Measurements from ENCODE around the gene ANAPC10. TPM values are rescaled to one million over a fixed set of nuclear protein-coding genes. Genes with fewer than 3 reads are reported as not detected.

The ANAPC10 gene
- total RNA-seq, 1 donor from 2014 or later = 20.8 TPM

DNA sequence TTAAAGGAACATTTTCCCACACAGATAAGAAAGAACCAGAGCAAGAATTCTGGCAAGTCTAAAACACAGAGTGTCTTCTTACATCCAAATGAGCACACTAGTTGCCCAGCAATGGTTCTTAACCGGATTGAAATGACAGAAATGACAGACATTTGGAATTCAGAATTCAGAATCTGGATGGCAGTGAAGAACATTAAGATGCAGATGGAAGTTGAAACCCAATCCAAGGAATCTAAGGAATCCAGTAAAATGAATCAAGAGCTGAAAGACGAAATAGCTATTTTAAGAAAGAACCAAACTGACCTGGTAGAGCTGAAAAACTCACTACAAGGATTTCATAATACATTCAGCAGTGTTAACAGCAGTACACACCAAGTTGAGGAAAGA lies 21.5 kb downstream of the ANAPC10 start:
- no peak for DNase-seq (ENCODE audit: low spot score)
- intact Hi-C loops (cut with DNase I) = no loop called here

DNA sequence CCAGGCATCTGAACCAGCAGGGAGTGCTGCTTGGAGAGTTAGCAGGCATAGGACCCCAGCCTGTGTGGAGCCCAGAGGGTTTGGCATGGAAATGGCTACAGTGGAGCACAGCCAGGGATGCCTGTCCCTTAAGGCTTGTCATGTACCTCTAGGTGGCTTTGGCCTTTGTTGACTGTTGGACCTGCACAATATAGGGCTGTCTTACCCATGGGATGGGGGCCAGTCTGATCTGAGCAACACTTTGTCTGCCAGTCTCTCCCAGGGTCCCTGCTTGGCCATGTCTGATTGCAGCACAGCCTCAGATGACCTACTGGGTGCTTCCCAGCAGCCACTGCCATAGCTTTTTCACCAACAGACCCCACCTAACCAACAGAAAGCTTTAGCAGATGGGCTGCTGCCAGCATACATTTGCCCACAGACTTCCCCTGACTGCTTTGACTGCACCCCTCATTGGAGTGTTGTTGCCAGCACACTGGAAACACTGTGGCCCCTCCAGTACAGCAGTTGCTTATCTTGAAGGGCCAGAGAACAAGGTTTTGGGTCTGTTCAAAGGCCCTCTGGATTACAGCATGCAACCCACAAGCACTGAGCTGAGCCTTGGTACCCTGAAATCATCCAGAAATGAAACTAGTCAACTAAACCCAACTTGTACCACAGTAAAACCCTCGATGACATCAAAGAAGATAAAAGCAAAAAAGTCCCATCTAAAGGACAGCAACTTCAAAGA lies 22.1 kb downstream of the ANAPC10 start:
- DNase-seq (ENCODE audit: low spot score) = no peak

DNA sequence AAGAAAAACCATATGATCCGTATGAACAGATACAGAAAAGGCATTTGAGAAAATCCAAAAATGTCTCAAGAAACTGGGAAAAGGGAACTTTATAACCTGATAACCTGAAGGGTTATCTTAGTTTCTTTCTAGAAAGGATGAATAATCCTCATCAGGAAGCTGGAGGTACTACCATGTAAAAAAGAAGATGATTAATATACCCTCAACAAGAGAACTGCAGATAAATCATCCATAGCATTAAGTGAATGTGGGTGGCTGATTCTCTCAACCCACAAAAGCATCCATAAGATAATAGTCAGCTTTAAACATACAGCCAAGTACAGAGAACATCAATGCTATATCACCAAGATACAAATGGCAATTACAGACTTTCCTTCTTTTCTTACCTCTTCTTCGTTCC lies 26.4 kb downstream of the ANAPC10 start:
- no peak for DNase-seq (ENCODE audit: low spot score)
- intact Hi-C loops (cut with DNase I) = no loop called here

More for the DNA sequence above, 22.1 kb downstream of the ANAPC10 start:
- intact Hi-C loops (cut with DNase I) = no loop called here

DNA sequence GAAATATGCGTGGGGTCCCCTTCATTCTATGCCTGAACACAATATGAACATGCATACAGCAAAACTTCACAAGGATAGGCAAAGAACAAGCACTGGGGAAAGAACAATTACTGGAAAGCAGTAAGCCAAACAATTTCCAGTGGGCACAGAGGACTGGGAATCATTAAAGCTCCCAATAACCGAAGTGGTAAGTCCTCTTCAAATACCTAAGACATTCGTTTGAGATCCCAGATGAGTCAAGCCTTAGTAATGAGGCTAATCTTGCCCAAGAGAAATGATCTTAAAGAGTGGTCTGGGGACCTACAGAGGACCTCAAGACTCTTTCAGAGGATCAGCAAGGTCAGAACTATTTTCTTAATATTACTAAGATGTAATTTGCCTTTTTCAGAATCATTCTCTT lies 28.6 kb downstream of the ANAPC10 start:
- no peak for DNase-seq (ENCODE audit: low spot score)
- intact Hi-C loops (cut with DNase I) = no loop called here

DNA sequence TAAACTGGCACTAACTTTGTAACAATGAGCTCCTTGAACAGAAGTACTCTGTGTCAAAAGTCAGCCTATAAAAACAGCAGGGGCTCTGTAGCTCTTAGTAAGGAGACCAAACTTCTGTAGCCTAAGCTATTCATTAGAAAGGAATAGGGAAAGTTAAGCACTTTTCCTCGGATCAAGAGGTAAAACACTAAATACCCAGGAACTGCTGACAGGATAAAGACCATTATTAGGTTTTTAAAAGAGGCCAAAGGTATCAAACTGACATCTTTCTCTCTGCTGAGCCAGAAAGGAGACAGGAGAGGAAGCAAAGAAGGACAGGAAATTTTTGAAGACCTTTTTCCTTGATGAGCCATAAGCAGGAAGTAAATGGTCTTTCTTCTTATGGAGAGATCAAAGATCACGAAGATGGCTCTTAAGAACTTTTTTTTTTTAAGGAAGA lies 31.9 kb downstream of the ANAPC10 start:
- DNase-seq (ENCODE audit: low spot score) = no peak
- intact Hi-C loops (cut with DNase I) = no loop called here

DNA sequence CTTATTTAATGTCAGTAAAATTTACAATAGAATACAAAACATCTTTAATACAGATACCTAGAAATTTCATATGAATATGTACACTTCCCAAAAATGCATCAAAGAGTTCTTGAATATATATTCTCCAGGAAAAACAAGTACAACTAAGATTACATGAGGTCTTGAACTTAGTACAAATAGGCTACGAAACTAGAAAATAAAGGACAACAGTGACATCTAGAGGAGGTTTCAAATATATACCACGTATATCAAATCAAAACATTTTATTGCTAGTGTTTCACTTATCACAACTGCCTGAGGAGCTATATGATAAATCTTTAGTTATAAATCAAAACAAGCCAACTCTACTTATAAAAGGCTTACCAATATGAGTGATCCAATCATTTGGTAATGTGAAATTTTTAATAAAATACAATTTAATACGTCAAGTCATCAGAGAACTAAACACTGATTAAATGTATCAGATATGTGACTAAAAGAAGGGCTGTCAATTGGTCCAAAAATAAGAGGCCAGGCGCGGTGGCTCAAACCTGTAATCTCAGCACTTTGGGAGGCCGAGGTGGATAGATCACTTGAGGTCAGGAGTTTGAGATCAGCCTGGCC lies 36.6 kb downstream of the ANAPC10 start:
- intact Hi-C loops (cut with DNase I) = no loop called here
- no peak for DNase-seq (ENCODE audit: low spot score)

DNA sequence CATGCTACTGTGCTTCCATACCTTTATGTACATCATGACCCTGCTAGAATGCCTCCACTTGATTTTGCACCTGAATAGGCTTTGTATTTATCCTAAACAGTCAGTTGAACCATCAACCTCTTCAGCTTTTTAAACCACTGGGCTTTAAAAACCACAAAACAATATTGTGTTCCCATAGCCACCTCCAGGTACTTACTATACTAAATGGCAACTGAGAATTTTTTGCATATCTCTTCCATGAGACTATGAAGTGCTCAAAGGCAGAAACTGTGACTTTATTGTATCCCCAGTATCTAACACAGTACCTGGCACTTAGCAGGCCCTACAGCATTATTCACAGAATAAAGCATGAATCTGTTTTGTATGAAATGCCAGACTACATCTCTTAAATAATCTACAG lies 39.7 kb downstream of the ANAPC10 start:
- DNase-seq (ENCODE audit: low spot score) = no peak
- intact Hi-C loops (cut with DNase I) = no loop called here

DNA sequence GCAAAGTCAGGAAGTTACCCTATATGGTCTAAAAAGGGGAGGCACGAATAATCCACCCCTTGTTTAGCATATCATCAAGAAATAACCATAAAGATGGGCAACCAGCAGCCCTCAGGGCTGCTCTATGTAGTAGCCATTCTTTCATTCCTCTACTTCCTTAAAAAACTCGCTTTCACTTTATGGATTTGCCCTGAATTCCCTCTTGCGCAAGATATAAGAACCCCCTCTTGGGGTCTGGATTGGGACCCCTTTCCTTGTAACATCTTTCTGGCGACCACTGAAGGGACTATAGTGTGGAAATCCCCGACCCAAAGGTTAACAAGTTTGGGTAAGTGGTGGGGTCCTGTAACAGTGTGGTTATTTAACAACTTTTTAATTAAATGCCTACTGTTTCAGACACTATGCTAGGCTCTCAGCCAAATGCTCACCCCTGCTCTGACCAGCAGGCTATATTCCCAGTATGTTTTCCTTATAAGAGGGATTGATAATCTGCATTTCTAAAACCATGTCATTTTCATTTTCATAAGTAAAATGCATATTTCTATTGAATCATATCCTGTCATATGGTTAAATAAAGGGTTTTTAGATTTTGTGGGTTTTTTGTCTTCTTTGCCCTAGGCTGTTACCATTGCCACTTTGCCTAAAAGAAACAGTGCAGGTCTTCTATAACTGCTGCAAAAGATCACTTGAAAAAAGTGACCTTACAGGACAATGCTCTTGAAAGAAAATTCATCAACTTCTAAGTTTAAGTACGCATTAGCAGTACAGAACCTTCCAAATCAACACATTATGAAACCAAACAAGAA lies 41.5 kb downstream of the ANAPC10 start:
- intact Hi-C loops (cut with DNase I) = no loop called here
- no peak for DNase-seq (ENCODE audit: low spot score)

DNA sequence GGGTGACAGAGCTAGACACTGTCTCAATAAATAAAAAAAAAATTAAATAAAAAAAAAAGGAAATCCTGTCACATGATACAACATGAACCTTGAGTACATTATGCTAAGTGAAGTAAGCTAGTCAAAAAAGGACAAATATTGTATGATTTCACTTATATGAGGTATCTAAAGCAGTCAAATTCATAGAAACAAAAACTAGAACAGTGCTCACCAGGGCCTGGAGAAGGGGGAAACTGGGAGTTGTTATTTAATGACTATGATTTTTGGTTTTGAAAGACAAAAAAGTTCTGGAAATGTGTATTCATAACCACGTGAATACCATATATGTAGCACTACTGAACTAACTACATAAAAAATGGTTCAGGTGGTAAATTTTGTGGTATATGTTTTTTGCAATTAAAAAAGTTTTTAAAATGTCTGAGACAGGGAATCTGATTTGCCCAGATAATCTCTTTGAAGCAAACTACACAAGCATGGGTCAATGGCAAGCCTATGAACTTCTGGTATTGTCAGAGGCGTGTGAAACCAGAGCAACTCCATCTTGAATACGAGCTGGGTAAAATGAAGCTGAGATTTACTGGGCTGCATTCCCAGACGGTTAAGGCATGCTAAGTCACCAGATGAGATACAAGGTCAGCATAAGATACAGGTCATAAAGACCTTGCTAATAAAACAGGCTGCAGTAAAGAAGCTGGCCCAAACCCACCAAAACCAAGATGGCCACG lies 42.3 kb downstream of the ANAPC10 start:
- intact Hi-C loops (cut with DNase I) = no loop called here
- DNase-seq (ENCODE audit: low spot score) = no peak

DNA sequence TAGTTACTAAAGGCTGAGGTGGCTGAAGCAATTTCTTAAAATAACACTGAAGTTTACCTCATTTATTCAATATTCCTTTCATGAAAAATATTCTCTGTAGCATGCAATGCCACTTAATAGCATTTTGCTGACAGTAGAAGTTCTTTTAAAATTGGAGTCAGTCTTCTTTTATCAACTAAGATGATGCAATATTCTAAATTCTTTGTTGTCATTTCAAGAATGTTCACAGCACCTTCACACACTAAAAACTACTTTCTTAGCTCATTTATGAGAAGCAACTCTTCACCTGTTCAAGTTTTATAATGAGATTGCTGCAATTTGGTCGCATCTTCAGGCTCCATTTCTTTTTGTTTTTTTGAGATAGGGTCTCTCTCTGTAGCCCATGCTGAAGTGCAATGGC lies 48.8 kb downstream of the ANAPC10 start:
- intact Hi-C loops (cut with DNase I) = no loop called here
- no peak for DNase-seq (ENCODE audit: low spot score)

DNA sequence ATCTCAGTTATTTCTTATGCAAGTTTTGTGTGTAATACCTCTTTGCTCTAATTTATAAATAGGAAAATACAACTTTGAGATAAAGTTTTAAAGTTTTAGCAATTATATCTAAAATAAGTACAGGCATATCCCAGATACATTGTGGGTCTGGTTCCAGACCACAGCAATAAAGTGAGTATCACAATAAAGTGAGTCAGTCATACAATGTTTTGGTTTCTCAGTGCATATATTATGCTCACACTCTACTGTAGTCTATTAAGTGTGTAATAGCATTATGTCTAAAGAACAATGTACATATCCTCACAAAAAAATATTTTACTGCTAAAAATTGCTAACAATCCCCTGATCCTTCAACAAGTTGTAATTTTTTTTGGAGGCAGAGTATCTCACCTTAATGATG lies 49.2 kb downstream of the ANAPC10 start:
- no peak for DNase-seq (ENCODE audit: low spot score)
- intact Hi-C loops (cut with DNase I) = no loop called here

DNA sequence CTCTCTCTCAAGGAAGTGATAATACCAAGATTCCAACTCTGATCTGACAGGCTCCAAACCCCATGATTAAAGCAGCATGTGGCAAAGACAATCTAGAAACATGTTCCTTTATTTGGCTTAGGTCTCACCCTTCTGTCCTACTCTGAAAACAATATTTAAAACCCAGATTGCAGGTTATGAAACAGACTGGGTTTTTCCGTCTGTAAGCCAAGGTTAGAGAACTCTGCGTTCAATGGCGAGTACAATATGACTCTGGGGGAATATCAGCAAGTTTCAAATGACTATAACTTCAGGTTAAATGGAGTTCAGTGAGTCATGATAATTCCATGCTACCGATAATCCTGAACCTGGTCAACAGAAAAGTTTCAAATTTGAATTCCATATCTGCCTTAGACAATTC lies 50.8 kb downstream of the ANAPC10 start:
- intact Hi-C loops (cut with DNase I) = no loop called here

DNA sequence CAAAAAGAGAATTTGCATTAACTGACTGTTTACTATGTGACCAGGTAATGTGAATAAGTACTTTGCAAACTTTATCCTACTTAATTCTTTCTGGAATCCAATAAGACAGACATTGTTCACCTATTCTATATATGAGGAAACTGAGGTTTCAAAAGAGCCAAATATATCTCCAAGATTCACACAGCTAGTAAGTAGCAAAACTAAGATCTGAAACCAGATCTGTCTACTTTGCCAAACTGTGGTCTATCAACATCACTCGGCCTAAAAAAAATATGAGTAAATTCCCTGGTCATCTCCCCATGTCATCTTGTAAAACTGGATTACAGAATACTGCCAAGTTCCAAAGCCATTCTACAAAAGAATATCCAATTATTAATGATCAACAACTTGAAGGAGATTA lies 52.8 kb downstream of the ANAPC10 start:
- DNase-seq (ENCODE audit: low spot score) = no peak
- intact Hi-C loops (cut with DNase I) = no loop called here

More for the DNA sequence above, 50.8 kb downstream of the ANAPC10 start:
- no peak for DNase-seq (ENCODE audit: low spot score)

DNA sequence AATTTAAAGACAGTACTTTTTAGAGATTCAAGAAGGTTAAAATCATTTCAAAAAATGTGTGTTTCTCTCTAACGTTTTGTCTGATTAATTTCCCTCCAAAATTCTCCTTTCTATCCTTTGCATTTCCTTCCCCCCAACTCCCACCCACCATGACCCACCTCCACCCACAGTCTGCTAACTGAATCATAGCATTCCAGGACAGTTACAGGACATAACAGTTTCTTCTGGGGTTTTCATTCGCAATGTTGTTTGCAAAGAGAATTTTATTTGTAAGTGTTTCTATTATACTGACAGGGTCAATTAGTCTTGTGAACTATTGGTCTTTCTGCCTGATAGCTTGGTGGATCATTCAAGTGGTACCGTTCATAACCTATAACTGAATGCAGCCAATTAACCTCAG lies 53.7 kb downstream of the ANAPC10 start:
- intact Hi-C loops (cut with DNase I) = no loop called here
- no peak for DNase-seq (ENCODE audit: low spot score)

DNA sequence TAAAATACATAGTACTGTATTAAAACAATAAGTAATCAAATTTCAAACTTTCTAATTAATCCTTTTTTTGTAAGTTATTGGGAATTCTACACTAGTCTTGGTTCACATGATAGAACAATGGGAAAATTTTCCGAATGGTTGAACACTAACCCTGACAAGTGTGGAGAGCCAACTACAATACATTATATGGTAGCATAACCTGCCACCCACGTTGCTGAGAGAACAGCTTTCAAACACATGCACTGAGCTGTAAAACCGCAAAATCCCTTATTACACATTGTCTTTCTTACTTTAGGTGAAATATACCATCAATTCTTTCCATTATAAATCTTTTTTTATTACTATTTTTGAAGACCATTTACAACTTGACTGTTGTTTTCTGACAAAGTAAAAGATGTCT lies 54.7 kb downstream of the ANAPC10 start:
- DNase-seq (ENCODE audit: low spot score) = no peak
- intact Hi-C loops (cut with DNase I) = no loop called here

DNA sequence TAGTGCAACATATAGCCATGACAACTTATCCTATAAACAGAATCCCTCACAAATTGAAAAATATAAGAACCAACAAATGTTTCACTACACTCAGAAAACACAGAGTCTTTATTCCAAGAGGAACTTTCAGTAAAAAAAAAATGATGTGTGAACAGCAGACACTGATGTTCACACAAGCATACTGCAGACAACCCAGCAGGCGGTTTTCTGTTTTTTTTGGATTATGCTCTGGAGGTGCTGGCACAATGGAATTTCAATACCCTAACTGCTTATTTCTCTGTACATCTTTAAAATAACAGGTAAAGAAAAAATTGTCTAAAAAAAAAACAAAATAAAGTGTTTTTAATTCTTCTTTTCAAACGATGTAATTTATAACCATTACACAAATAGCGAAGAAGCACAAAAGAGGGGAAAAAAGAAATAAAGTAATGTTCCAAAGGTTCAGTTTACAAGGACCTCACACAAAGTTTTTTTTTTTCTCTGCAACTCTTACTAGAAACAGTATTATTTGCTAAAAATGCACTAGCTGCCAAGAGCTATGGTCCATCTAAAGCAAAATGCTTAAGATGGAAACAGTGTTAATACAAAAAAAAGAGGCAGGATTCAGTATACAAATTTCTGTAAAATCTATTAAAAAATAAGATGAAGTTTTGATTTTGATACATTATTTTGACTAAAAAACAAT lies 55.3 kb downstream of the ANAPC10 start:
- intact Hi-C loops (cut with DNase I) = no loop called here
- no peak for DNase-seq (ENCODE audit: low spot score)

DNA sequence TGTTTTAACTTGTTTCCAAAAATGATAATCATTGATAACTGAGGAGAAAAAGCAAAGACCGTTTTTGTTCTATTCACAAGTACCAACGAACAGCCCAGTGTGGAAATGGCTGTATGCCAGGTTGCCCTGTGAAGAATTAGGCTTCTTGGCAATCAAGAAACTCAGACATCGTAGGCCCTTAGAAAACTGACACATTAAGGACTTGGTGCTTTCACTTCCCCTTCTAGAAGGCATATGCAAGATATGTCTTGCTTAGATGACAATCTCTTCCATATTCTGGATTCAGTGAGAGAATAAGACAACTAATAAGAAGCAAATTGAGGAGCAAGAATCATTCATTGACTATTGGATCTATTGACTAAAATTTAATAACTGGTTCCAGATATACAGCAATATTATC lies 56.6 kb downstream of the ANAPC10 start:
- no peak for DNase-seq (ENCODE audit: low spot score)
- intact Hi-C loops (cut with DNase I) = no loop called here

DNA sequence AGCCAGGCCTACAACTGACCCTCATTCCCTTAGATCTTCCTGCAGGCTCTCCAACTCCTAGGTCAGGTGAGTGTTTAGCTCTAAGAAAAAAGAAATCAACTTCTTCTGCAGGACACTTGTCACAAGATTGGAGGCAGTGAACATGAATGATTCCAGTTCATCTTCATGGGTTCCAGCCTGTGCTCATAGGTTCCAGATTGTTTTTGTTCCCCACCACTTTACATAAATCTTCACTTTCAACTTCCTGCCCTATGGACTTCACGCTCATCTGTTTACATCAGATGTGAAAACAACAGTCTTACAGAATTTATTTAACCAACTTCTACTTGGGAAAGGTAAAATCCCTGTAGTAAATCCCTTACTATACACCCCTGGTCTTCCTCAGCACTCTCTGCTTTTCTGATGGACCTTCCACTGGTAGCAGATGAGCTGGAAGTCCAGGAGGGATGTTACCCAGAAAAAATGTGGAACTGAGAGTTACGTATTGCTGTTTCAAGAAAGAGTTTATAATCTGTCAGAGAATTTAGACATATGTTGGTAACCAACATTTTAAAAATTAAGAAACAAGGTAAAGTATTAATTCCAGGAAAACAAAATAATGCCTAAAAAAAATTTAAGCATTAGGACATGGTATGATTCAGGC lies 62.4 kb downstream of the ANAPC10 start:
- intact Hi-C loops (cut with DNase I) = no loop called here
- DNase-seq (ENCODE audit: low spot score) = no peak

DNA sequence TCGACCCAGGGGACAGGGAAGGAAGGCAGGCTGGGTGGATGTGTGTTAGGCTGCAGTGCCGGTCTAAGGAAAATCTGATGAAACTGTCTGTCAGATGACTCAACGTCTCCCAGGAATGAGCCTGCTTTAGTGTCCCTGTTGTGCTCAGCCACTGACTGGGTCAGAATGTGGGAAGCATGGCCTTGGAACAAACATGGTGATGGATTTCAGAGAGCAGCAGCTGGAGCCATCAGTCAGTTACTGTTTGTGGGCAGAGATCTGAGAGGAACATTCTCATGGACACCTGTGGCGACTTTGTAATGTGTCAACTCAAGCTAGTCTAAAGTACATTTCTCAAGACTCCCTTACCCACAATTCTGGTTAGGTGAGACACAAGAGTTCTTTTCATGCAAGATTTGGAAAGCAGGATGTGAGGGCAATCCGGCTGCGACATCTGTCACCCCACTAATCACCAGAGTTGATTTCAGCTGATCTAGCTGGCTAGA lies 63.2 kb downstream of the ANAPC10 start:
- intact Hi-C loops (cut with DNase I) = no loop called here
- DNase-seq (ENCODE audit: low spot score) = no peak

Measured in cardiac septum (tissue), 1 donor.